GM23248 (cell line): Measurements from ENCODE around the gene TENM3.

Source experiments
- EZH2 ChIP-seq: fragments of 200-600 bp; sonication (generic); IDR thresholded peaks from 2 replicates; pipeline ENCODE4 v1.6.1; 2018; ENCODE audit warnings: antibody characterized with exemption, mild to moderate bottlenecking; ENCODE audit not compliant: insufficient read depth, poor library complexity, severe bottlenecking
- EZH2phosphoT487 ChIP-seq: fragments of 200-600 bp; sonication (generic); IDR thresholded peaks from 2 replicates; pipeline ENCODE4 v1.6.1; 2018; ENCODE audit warnings: antibody characterized with exemption, moderate library complexity, mild to moderate bottlenecking, low read depth; ENCODE audit not compliant: insufficient read depth

GRCh38 chr4:182251116-182251515 is 7.9 kb downstream of the TENM3 start:
- TF ChIP-seq EZH2, result no peak
- TF ChIP-seq EZH2phosphoT487, result no peak
